Keratinocyte (primary cell): ENCODE data around the gene TARDBP. TPM values are rescaled to one million over a fixed set of nuclear protein-coding genes. Genes with fewer than 3 reads are reported as not detected.

Experiments used
- DNase-seq: peaks from one replicate; pipeline ENCODE4 v3.0.0-alpha.2; 2011; ENCODE audit warnings: low read depth, missing footprints, low spot score
- FAIRE-seq: peaks from 2 replicates; lab custom pipeline; 2011; peaks lifted over from hg19 to GRCh38; lab: Jason Lieb, UNC
- H2AFZ ChIP-seq: 2 replicates; pipeline ENCODE4 v1.6.0; 2012; ENCODE audit warnings: low read length, control low read depth, inconsistent platforms; ENCODE audit not compliant: control insufficient read depth
- H3K27ac ChIP-seq: 2 replicates; pipeline ENCODE4 v1.5.1; 2011; ENCODE audit warnings: low read length; ENCODE audit not compliant: control insufficient read depth, insufficient read depth
- H3K27me3 ChIP-seq: 3 replicates; pipeline ENCODE4 v1.6.0; 2011; ENCODE audit warnings: low read length; ENCODE audit not compliant: control insufficient read depth, insufficient read depth; ENCODE audit errors: extremely low read depth
- H3K36me3 ChIP-seq, 2 experiments: 2 replicates in 1 of 2; 3 replicates in 1 of 2; pipeline ENCODE4 v1.5.1; 2011; ENCODE audit warnings: low read length in 2 of 2, mild to moderate bottlenecking in 1 of 2; ENCODE audit not compliant: control insufficient read depth in 2 of 2, insufficient read depth in 2 of 2; ENCODE audit errors: extremely low read depth in 1 of 2
- H3K4me1 ChIP-seq: 3 replicates; pipeline ENCODE4 v1.5.1; 2011; ENCODE audit warnings: low read length; ENCODE audit not compliant: control insufficient read depth, insufficient read depth; ENCODE audit errors: extremely low read depth
- H3K4me2 ChIP-seq: 3 replicates; pipeline ENCODE4 v1.6.0; 2011; ENCODE audit warnings: low read depth, low read length; ENCODE audit not compliant: control insufficient read depth, insufficient read depth; ENCODE audit errors: extremely low read depth
- H3K4me3 ChIP-seq, 3 experiments: fragments of 200-600 bp in 1 of 3; sonication (generic) in 1 of 3; 2 replicates in 2 of 3; 3 replicates in 1 of 3; pipeline ENCODE4 v1.5.1; 2011 to 2016; ENCODE audit warnings: low read length in 3 of 3, mild to moderate bottlenecking in 3 of 3, control low read depth in 2 of 3, inconsistent platforms in 1 of 3, low read depth in 1 of 3, mixed read lengths in 1 of 3, mixed run types in 1 of 3, moderate library complexity in 1 of 3; ENCODE audit not compliant: control insufficient read depth in 2 of 3, insufficient read depth in 2 of 3; ENCODE audit errors: extremely low read depth in 1 of 3
- H3K79me2 ChIP-seq: 2 replicates; pipeline ENCODE4 v1.6.0; 2012; ENCODE audit warnings: low read length; ENCODE audit not compliant: control insufficient read depth, insufficient read depth
- H3K9ac ChIP-seq: 3 replicates; pipeline ENCODE4 v1.6.0; 2011; ENCODE audit warnings: low read length; ENCODE audit not compliant: control insufficient read depth, insufficient read depth; ENCODE audit errors: extremely low read depth
- H3K9me1 ChIP-seq: 3 replicates; pipeline ENCODE4 v1.6.0; 2011; ENCODE audit warnings: low read length; ENCODE audit not compliant: control insufficient read depth, insufficient read depth; ENCODE audit errors: extremely low read depth
- H3K9me3 ChIP-seq: 2 replicates; pipeline ENCODE4 v1.5.1; 2012; ENCODE audit warnings: low read depth, low read length; ENCODE audit not compliant: control insufficient read depth
- H4K20me1 ChIP-seq: 3 replicates; pipeline ENCODE4 v1.6.0; 2011; ENCODE audit warnings: low read length; ENCODE audit not compliant: control insufficient read depth, insufficient read depth; ENCODE audit errors: extremely low read depth
- EZH2 ChIP-seq: IDR thresholded peaks from one replicate; pipeline ENCODE4 v1.6.1; 2012; ENCODE audit warnings: inconsistent platforms, mild to moderate bottlenecking, low read length, moderate library complexity
- dilution Hi-C: fragments of 300-500 bp; cut with MboI; formaldehyde crosslinking; loops from one replicate; pipeline ENCODE4 v1.7.0; 2020; ENCODE audit warnings: low sequenced_read_pairs; ENCODE audit not compliant: extremely low pct_ligation_motif_present
- polyA plus RNA-seq, 5 experiments: library from polyadenylated mRNA; depleted of rRNA in 3 of 5; stranded (reverse) in 3 of 5; stranded (forward) in 1 of 5; unstranded in 1 of 5; fragments of >200 nt; gene quantifications; 1 replicate in 1 of 5; 2 replicates in 3 of 5; 3 replicates in 1 of 5; pipeline versions ENCODE4 v1.2.1 to v1.2.3, GENCODE V29; 2011 to 2012; ENCODE audit warnings: missing spikeins in 2 of 5, low read depth in 1 of 5, low replicate concordance in 1 of 5
- TF ChIP-seq, protein P1 (sequence below), 3 experiments: IDR thresholded peaks in 1 of 3; conservative IDR thresholded peaks in 1 of 3; optimal IDR thresholded peaks in 1 of 3; 2 replicates in 2 of 3; 3 replicates in 1 of 3; pipeline versions ENCODE3 to v1.5.1; 2011; ENCODE audit warnings: low read length in 3 of 3, mild to moderate bottlenecking in 3 of 3, moderate library complexity in 2 of 3, control low read depth in 1 of 3, inconsistent platforms in 1 of 3; ENCODE audit not compliant: insufficient read depth in 2 of 3; ENCODE audit errors: extremely low read depth in 1 of 3

The TARDBP gene
- polyA plus RNA-seq, 1 donor (not counting 4 experiments of a cell fraction or from before 2014, with no cell fraction given) = 177 TPM

DNA sequence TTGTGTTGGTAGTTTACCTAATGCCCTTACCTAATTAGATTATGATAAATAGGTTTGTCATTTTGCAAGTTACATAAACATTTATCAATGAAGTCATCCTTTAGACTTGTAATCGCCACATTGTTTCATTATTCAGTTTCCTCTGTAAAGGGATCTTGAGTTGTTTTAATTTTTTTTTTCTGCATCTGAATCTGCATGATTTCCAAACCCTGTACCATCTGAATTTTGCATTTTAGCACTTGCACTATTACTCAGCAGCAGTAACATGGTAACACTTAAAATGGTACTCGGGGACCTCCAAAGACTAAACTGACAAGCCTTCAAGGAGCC is 12.4 kb downstream of the TARDBP start:
- Histone ChIP-seq H3K9me3 (no peaks in the 10 kb centered on the region), H3K27ac (no peak overlapping the region), H3K79me2 (peaks cover 22% of the 10 kb centered on the region), H3K9ac (no peak overlapping the region), H2AFZ (no peak overlapping the region), H3K9me1 (peaks cover 3% of the 10 kb centered on the region), H3K4me3 (no peak overlapping the region), H3K36me3 (peaks cover 22 to 50% of the 10 kb centered on the region in 2 experiments), H3K4me2 (no peak overlapping the region), H3K4me1 (peaks cover 16% of the 10 kb centered on the region), H4K20me1 (peaks cover 7% of the 10 kb centered on the region), H3K27me3 (no peaks in the 10 kb centered on the region)
- FAIRE-seq (no peak), DNase-seq (no peak)
- dilution Hi-C loops = no loop called here
- no peak for TF ChIP-seq EZH2
- TF ChIP-seq, protein P1, sequence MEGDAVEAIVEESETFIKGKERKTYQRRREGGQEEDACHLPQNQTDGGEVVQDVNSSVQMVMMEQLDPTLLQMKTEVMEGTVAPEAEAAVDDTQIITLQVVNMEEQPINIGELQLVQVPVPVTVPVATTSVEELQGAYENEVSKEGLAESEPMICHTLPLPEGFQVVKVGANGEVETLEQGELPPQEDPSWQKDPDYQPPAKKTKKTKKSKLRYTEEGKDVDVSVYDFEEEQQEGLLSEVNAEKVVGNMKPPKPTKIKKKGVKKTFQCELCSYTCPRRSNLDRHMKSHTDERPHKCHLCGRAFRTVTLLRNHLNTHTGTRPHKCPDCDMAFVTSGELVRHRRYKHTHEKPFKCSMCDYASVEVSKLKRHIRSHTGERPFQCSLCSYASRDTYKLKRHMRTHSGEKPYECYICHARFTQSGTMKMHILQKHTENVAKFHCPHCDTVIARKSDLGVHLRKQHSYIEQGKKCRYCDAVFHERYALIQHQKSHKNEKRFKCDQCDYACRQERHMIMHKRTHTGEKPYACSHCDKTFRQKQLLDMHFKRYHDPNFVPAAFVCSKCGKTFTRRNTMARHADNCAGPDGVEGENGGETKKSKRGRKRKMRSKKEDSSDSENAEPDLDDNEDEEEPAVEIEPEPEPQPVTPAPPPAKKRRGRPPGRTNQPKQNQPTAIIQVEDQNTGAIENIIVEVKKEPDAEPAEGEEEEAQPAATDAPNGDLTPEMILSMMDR (optimal IDR thresholded peaks at IDR 0.05 in 1 of 3, IDR thresholded peaks at IDR 0.05 in 1 of 3, conservative IDR thresholded peaks at IDR 0.05 in 1 of 3; ENCODE audit: extremely low read depth in 1 of 3, insufficient read depth in 2 of 3, low read length in 3 of 3) = no peak

DNA sequence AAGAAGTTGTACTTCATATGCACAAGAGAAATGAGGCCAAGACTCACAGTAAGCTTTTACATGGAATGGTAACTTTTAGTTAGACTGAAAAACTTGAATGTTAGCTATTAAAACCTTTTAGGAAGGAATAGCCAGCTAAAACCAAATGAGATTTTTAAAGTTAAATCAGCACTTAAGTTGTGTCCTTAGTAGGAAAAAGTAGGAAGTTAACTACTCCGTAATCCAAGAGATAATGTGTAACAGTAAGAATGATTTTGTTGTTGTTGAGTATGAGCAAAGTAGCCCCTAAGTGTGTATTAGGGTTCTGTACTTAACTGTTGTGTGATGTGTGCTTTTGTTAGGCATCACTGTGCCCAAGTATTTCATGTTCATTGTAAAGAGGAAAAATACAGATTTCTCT is 13.2 kb downstream of the TARDBP start:
- DNase-seq = no peak
- Histone ChIP-seq H3K9me3 (no peaks in the 10 kb centered on the region), H3K4me2 (no peak overlapping the region), H2AFZ (no peak overlapping the region), H3K27ac (no peak overlapping the region), H3K79me2 (peaks cover 19% of the 10 kb centered on the region), H3K27me3 (no peaks in the 10 kb centered on the region), H3K9ac (no peak overlapping the region), H3K9me1 (peaks cover 3% of the 10 kb centered on the region), H3K4me1 (peaks cover 16% of the 10 kb centered on the region), H3K36me3 (peaks cover 19 to 47% of the 10 kb centered on the region in 2 experiments), H3K4me3 (no peak overlapping the region), H4K20me1 (peaks cover 7% of the 10 kb centered on the region)
- TF ChIP-seq, protein P1 (optimal IDR thresholded peaks at IDR 0.05 in 1 of 3, IDR thresholded peaks at IDR 0.05 in 1 of 3, conservative IDR thresholded peaks at IDR 0.05 in 1 of 3; ENCODE audit: extremely low read depth in 1 of 3, insufficient read depth in 2 of 3, low read length in 3 of 3) = no peak
- no peak for TF ChIP-seq EZH2
- FAIRE-seq = no peak
- dilution Hi-C loops = no loop called here
